GM23338 (cell line): ENCODE measurements around the gene BTN1A1. TPM values are rescaled to one million over a fixed set of nuclear protein-coding genes. Genes with fewer than 3 reads are reported as not detected.
"Not testable (repeated sequence)": the region's sequence is repeated elsewhere in the genome, so short reads cannot be mapped to it uniquely, and the experiment has no call there.

Experiments used
- ATAC-seq: fragments of 200-7000 bp; cut with Tn5 transposase; 3 replicates; pipeline ENCODE4 v1.9.1; 2020
- DNase-seq: peaks from one replicate; pipeline ENCODE4 v3.0.0-alpha.2; 2015; ENCODE audit warnings: low spot score
- H2AFZ ChIP-seq: fragments of 200-600 bp; sonication (generic); 2 replicates; pipeline ENCODE4 v1.8.0; 2016; ENCODE audit warnings: antibody characterized with exemption, mild to moderate bottlenecking, moderate library complexity
- H3F3A ChIP-seq: fragments of 200-600 bp; sonication (generic); replicated peaks from 2 replicates; pipeline ENCODE4 v1.8.0; 2017; ENCODE audit warnings: antibody characterized with exemption, mixed run types, low read depth
- H3K27ac ChIP-seq: fragments of 200-600 bp; sonication (generic); 2 replicates; pipeline ENCODE4 v1.6.1; 2016; ENCODE audit warnings: low read depth
- H3K27me3 ChIP-seq: fragments of 200-600 bp; sonication (generic); 2 replicates; pipeline ENCODE4 v1.8.0; 2016; ENCODE audit warnings: mild to moderate bottlenecking, mixed run types, moderate library complexity; ENCODE audit not compliant: insufficient read depth
- H3K36me3 ChIP-seq: fragments of 200-600 bp; sonication (generic); 2 replicates; pipeline ENCODE4 v1.8.0; 2016; ENCODE audit warnings: mild to moderate bottlenecking; ENCODE audit not compliant: insufficient read depth
- H3K4me1 ChIP-seq: fragments of 200-600 bp; sonication (generic); 2 replicates; pipeline ENCODE4 v1.8.0; 2016; ENCODE audit warnings: mild to moderate bottlenecking, moderate library complexity; ENCODE audit not compliant: insufficient read depth
- H3K4me2 ChIP-seq: fragments of 200-600 bp; sonication (generic); 2 replicates; pipeline ENCODE4 v1.7.1; 2017; ENCODE audit warnings: mixed run types
- H3K4me3 ChIP-seq: fragments of 200-600 bp; sonication (generic); 2 replicates; pipeline ENCODE4 v1.6.1; 2016; ENCODE audit warnings: mixed run types
- H3K79me2 ChIP-seq: fragments of 200-600 bp; sonication (generic); replicated peaks from 2 replicates; pipeline ENCODE4 v1.8.0; 2017; ENCODE audit warnings: mild to moderate bottlenecking; ENCODE audit not compliant: insufficient read depth
- H3K9me2 ChIP-seq: fragments of 200-600 bp; sonication (generic); 2 replicates; pipeline ENCODE4 v1.8.0; 2017; ENCODE audit not compliant: insufficient read depth
- H4K20me1 ChIP-seq: fragments of 200-600 bp; sonication (generic); replicated peaks from 2 replicates; pipeline ENCODE4 v1.8.0; 2017; ENCODE audit warnings: mild to moderate bottlenecking; ENCODE audit not compliant: insufficient read depth
- H3K27ac Mint-ChIP-seq: 2 replicates; pipeline ENCODE4 v1.8.0; 2020; ENCODE audit warnings: inconsistent platforms, mild to moderate bottlenecking, moderate library complexity, mixed read lengths
- H3K27me3 Mint-ChIP-seq: 3 replicates; pipeline ENCODE4 v1.8.0; 2022; ENCODE audit warnings: low read depth, mild to moderate bottlenecking, moderate library complexity, mixed read lengths, inconsistent platforms; ENCODE audit not compliant: insufficient read depth, poor library complexity
- H3K36me3 Mint-ChIP-seq: 3 replicates; pipeline ENCODE4 v1.8.0; 2021; ENCODE audit warnings: low read depth, mild to moderate bottlenecking, inconsistent platforms, moderate library complexity, mixed read lengths
- H3K4me1 Mint-ChIP-seq: 3 replicates; pipeline ENCODE4 v1.8.0; 2020; ENCODE audit warnings: mild to moderate bottlenecking, inconsistent platforms, mixed read lengths
- H3K4me3 Mint-ChIP-seq: 3 replicates; pipeline ENCODE4 v1.8.0; 2021; ENCODE audit warnings: moderate library complexity, mild to moderate bottlenecking, inconsistent platforms, mixed read lengths
- H3K9me3 Mint-ChIP-seq: 3 replicates; pipeline ENCODE4 v1.8.0; 2020; ENCODE audit warnings: moderate library complexity, mild to moderate bottlenecking, inconsistent platforms, mixed read lengths
- CREB1 ChIP-seq: fragments of 250-450 bp; sonication (Bioruptor Pico); IDR thresholded peaks from 2 replicates; pipeline ENCODE4 v1.5.0; 2020; ENCODE audit warnings: low read depth, mild to moderate bottlenecking, moderate library complexity
- CTCF ChIP-seq, 2 experiments: fragments of 200-600 bp in 1 of 2; sonication (generic) in 1 of 2; conservative IDR thresholded peaks; 2 replicates each; pipeline versions ENCODE4 v1.5.1 to v1.6.1; 2016 to 2017; ENCODE audit warnings: antibody characterized with exemption in 2 of 2, low read depth in 2 of 2, mild to moderate bottlenecking in 2 of 2, moderate library complexity in 1 of 2
- JUNB ChIP-seq: IDR thresholded peaks from one replicate; pipeline ENCODE4 v1.6.1; 2016; ENCODE audit warnings: antibody characterized with exemption; ENCODE audit not compliant: unreplicated experiment
- POLR2AphosphoS5 ChIP-seq: IDR thresholded peaks from 2 replicates; pipeline ENCODE4 v1.6.1; 2016; ENCODE audit warnings: antibody characterized with exemption, low read depth
- ZNF331 ChIP-seq: fragments of 250-450 bp; sonication (Bioruptor Pico); IDR thresholded peaks from 2 replicates; pipeline ENCODE4 v1.5.0; 2020; ENCODE audit warnings: low read depth, mild to moderate bottlenecking, moderate library complexity
- polyA plus RNA-seq: library from polyadenylated mRNA; unstranded; fragments of >200 nt; fragmentation: Nextera tagmentation; extraction: Ambion mirVana; gene quantifications from 2 replicates; pipeline ENCODE4 v1.2.1, GENCODE V29; 2016
- total RNA-seq: library from RNA; depleted of rRNA; stranded (reverse); fragments of >200 nt; shearing (Covaris generic); gene quantifications from 2 replicates; pipeline ENCODE4 v1.2.3, GENCODE V29; 2014
- TF ChIP-seq, protein P1 (sequence below): IDR thresholded peaks from one replicate; pipeline ENCODE4 v1.6.1; 2018; ENCODE audit warnings: antibody characterized with exemption; ENCODE audit not compliant: unreplicated experiment

BTN1A1 gene
- total and polyA plus RNA-seq, 2 experiments from 2014 or later, result 0.13 to 0.38 TPM

DNA sequence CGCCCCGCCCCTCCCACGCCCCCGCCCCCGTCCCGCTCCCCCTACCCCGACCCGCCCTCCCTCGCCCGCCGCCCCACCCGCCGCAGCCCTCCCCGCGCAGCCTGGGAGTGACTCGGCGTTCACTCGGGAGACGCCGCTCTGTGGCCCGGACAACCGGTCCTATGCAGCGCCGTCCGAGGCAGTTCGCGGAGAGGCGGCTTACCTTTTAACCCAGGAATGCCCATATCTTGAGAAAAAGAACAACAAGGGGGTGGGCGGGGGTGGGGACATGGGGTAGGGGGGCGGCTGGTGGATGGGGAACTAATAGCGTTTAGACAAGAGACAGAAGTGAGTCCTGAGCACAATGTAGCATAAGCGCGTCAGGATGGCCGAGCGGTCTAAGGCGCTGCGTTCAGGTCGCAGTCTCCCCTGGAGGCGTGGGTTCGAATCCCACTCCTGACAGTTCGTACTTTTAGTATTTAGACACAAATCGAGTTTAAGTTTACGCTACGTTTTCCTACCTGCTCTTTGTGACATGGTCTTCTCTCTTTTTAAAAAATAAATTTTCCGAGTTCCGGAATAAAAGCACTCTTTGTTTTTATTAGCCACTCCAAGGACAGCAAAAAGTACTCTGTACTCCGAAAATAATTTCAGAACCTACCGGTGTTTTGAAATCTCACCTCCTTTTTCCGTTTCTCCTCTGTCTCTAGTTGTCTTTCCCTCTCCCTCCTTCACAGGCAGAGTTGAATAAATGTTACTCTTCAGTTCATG is 20.9 kb downstream of the BTN1A1 start:
- H3F3A ChIP-seq, result 0 out of 2 replicates have a peak, but pooled peaks cover 3% of the 10 kb centered on the region
- H3K4me1 ChIP-seq, result peaks cover 17% of the 10 kb centered on the region; the same call in 1 of the 2 replicates
- peaks cover 4% of the 10 kb centered on the region for H3K36me3 Mint-ChIP-seq
- H3K79me2 ChIP-seq, result peaks cover 9% of the 10 kb centered on the region; the same call in 1 of the 2 replicates
- H3K4me3 Mint-ChIP-seq, result peak overlapping the region; percentile 97
- H3K27ac Mint-ChIP-seq, result peak overlapping the region; percentile 96
- peak overlapping the region; percentile 75 for H3K4me2 ChIP-seq
- no peaks in the 10 kb centered on the region for H4K20me1 ChIP-seq
- peaks cover 8% of the 10 kb centered on the region for H3K27me3 Mint-ChIP-seq
- H3K4me3 ChIP-seq, result peak overlapping the region; percentile 68
- peak overlapping the region; percentile 48 for H2AFZ ChIP-seq
- peaks cover 4% of the 10 kb centered on the region; the same call in 2 of the 3 replicates for H3K9me3 Mint-ChIP-seq
- H3K9me2 ChIP-seq, result no peaks in the 10 kb centered on the region
- peak; percentile 84 for DNase-seq
- peak overlapping the region; percentile 77 for H3K27ac ChIP-seq
- H3K36me3 ChIP-seq, result no peaks in the 10 kb centered on the region
- peak; percentile 63 for TF ChIP-seq POLR2AphosphoS5
- no peak for TF ChIP-seq ZNF331 (CRISPR knock-in tag)
- peak; percentile 40; the same call in 1 of the 2 replicates for TF ChIP-seq CREB1
- H3K4me1 Mint-ChIP-seq, result peaks cover 27% of the 10 kb centered on the region
- ATAC-seq, result peak; percentile 72
- H3K27me3 ChIP-seq, result no peaks in the 10 kb centered on the region

DNA sequence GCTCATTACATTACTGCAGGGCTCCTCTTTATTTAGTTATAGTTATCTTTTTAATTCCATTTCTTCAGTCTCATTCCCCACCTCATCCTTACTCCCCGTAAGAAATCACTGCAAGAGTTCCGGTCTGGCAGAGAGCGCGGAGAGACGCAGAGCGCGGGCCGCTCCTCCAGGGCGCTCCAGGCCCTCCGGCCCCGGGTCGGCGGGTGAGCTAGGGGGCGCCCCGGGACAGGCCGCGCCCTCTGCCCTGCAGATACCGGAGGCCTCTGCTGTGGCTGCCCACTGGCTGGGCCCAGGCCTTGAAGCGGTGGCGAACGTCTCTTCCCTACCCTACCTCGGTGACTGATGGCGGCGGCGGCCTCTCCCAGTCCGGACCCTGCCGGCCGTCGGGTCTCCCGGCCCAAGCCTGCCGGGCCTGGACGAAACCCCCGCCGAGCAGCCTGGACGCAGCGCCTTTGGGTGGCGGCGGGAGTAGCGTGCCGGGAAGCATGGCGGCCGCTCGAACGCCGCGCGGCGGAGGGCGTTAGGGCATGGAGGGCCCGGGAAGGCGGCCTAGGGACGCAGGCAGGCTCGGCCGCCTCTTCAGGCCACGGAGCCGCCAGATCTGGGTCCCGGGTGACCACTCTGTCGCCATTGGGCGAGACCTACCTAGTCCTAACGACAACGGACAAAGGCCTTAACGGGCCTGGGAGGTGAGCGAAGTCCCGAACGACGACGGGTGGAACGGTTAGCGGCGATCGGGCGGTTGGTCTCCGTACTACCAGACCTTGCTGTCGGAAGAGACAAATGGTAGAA is 21.7 kb downstream of the BTN1A1 start:
- Mint-ChIP-seq H3K4me1 (peaks cover 27% of the 10 kb centered on the region), H3K27me3 (peaks cover 8% of the 10 kb centered on the region), H3K36me3 (peaks cover 4% of the 10 kb centered on the region), H3K9me3 (peaks cover 4% of the 10 kb centered on the region; the same call in 2 of the 3 replicates), H3K4me3 (peak overlapping the region; percentile 97), H3K27ac (peak overlapping the region; percentile 92)
- Histone ChIP-seq H3K9me2 (no peaks in the 10 kb centered on the region), H3K27me3 (no peaks in the 10 kb centered on the region), H3K4me1 (peaks cover 17% of the 10 kb centered on the region), H3K79me2 (peaks cover 9% of the 10 kb centered on the region; the same call in 1 of the 2 replicates), H3K4me2 (peak overlapping the region; percentile 75), H2AFZ (peak overlapping the region; percentile 48), H4K20me1 (no peaks in the 10 kb centered on the region), H3K4me3 (peak overlapping the region; percentile 68), H3K36me3 (no peaks in the 10 kb centered on the region), H3K27ac (peak overlapping the region; percentile 77), H3F3A (0 out of 2 replicates have a peak, but pooled peaks cover 3% of the 10 kb centered on the region)
- ATAC-seq, result peak; percentile 95
- TF ChIP-seq, protein P1, sequence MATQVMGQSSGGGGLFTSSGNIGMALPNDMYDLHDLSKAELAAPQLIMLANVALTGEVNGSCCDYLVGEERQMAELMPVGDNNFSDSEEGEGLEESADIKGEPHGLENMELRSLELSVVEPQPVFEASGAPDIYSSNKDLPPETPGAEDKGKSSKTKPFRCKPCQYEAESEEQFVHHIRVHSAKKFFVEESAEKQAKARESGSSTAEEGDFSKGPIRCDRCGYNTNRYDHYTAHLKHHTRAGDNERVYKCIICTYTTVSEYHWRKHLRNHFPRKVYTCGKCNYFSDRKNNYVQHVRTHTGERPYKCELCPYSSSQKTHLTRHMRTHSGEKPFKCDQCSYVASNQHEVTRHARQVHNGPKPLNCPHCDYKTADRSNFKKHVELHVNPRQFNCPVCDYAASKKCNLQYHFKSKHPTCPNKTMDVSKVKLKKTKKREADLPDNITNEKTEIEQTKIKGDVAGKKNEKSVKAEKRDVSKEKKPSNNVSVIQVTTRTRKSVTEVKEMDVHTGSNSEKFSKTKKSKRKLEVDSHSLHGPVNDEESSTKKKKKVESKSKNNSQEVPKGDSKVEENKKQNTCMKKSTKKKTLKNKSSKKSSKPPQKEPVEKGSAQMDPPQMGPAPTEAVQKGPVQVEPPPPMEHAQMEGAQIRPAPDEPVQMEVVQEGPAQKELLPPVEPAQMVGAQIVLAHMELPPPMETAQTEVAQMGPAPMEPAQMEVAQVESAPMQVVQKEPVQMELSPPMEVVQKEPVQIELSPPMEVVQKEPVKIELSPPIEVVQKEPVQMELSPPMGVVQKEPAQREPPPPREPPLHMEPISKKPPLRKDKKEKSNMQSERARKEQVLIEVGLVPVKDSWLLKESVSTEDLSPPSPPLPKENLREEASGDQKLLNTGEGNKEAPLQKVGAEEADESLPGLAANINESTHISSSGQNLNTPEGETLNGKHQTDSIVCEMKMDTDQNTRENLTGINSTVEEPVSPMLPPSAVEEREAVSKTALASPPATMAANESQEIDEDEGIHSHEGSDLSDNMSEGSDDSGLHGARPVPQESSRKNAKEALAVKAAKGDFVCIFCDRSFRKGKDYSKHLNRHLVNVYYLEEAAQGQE, result no peak
- peak; percentile 48 to 68 for TF ChIP-seq CTCF (conservative IDR thresholded peaks at IDR 0.05; ENCODE audit: low read depth in 2 of 2)
- peak; percentile 70 for TF ChIP-seq POLR2AphosphoS5
- TF ChIP-seq JUNB, result no peak
- peak; percentile 86 for DNase-seq

DNA sequence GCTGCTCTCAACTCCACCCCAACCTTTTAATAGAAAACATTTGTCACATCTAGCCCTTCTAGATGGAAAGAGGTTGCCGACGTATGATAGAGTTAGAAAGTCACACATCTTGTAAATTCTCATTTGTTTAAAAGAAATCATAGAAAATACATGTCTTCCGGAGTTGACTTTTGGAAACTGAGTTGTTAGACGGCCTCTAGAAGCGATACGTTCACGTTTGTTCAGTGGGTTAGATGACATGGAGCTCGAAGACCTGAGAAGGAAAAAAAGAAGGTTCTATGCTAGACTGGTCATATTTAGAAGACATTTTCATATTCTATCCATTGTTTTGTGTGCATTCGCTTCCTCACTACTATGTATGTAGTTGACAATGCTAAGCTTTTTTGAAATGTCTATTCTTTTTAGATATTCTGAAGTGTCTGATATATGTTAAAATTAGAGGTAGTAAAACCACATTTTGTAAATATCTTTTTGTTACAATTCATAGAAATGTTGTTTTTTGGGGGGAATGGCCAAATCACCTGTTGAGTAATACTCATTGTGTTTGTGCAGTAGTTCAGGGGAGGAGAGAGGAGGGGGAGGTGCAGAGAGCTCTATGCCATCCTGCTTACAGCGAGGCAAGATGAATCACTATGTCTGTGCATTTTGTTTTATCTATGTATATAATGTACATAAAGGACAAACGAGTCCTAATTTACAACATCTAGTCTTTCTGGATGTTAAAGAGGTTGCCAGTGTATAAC is 22.6 kb downstream of the BTN1A1 start:
- peak overlapping the region; percentile 97 for H3K4me3 Mint-ChIP-seq
- H3K4me2 ChIP-seq, result peak overlapping the region; percentile 75
- peaks cover 30% of the 10 kb centered on the region for H3K4me1 Mint-ChIP-seq
- peaks cover 20% of the 10 kb centered on the region for H3K4me1 ChIP-seq
- H3K4me3 ChIP-seq, result peak overlapping the region; percentile 68
- not testable (repeated sequence) for H3K9me3 Mint-ChIP-seq, H3K79me2 ChIP-seq, H3K27ac Mint-ChIP-seq, H4K20me1 ChIP-seq, ATAC-seq, H3K27me3 ChIP-seq, H3K9me2 ChIP-seq, H3K27me3 Mint-ChIP-seq, H3K36me3 Mint-ChIP-seq, H3K36me3 ChIP-seq, DNase-seq, H3F3A ChIP-seq, H3K27ac ChIP-seq
- H2AFZ ChIP-seq, result peak overlapping the region; percentile 48; the same call in 1 of the 2 replicates
